Stimulated activated CD8-positive, alpha-beta memory T cell treated with anti-CD3 and anti-CD28 coated beads, Interleukin-15, amount 100 ng/mL, for 1 hour (primary cell): ENCODE measurements around the gene GNAO1.

Experiments used
- DNase-seq: peaks from one replicate; pipeline ENCODE4 v3.0.0-alpha.2; 2020; ENCODE audit warnings: low read depth

GNAO1 gene

GRCh38 chr16:56349711-56350161 is 158.4 kb downstream of the GNAO1 start:
- DNase-seq: no peak

DNA sequence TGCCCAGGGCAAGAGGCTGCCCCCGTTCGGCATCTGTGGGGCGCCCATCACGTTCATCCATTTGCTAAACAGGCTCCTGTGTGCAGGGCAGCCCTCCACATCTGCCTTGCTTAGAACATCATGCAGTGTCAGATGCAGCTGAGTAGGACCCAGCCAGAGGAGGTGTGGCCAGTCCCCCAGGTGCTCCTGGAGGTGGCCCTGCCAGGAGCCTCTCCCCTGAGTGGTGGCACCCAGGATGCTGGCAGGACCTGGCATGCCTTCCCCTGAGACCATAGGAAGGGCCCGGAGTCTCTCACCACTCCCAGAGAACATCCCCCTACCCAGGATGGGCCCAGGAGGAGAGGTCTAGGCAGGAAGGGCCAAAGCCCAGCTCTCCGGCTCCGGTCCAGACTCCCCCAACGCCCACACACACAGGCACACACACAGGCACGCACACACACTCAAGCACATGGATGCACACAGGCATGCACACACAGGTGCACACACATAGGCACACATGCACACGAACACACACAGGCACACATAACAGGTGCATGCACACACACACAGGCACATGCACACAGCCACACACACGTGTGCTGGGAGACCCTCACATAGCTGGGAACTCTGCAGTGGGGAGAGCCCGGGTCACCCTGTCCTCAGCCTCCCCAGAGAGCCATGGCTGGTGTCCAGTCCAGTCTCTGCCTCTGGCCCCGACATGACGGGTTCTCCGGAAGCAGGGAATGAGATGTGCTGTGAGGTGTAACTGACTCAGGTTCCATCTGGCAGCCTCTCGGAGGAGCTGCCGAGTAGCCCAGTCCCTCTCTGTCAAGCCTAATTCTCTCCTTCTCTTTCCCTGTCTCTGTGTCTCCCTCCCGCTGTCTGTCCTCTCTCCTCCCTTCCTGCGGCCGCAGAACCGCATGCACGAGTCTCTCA is 159.5 kb downstream of the GNAO1 start:
- no peak for DNase-seq

- DNase-seq: no peak
Observed at GRCh38 chr16:56351481-56351880, 160.2 kb downstream of the GNAO1 start.

GRCh38 chr16:56352351-56353053 is 161.2 kb downstream of the GNAO1 start:
- DNase-seq: no peak

DNA sequence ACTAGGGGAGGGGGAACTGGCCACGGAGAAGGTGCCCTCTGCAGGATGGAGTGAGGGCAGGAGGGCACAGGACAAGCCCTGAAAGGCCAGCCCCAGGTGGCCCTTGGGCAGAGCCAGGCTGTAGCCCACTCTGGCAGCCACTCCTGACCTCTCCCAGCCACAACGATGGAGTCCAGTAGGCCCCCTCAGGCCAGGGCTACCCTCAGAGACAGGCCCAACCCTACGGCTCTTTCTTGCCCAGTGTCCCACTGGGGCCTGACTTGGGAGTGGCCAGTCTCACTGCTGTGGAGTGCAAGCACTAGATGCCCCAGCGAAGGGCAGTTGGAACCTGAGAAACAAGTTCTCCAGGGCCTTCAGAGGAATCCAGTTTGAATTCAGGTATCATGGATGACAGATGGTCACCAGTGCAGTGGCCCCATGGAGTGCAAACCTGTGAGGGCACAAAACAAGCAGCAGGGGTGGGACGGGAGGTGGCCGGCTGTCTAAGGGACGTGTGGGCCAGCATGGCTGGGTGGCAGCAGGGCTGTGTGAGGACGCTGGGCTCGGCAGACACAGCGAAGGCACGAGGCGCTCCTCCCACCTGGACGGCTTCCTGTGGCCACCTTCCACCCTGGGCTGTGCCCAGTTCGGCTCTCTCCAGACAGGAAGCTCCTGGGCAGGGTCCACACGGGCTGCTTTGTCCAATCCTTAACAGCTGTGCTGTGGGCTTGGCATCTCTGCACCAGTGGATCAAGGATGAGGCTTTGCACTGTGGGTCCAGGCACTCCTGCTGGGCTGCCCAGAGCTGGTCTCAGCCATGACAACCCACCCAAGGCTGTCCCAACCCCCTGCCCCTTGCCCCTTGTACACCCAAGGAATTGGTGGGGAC is 162.0 kb downstream of the GNAO1 start:
- DNase-seq: no peak

DNA sequence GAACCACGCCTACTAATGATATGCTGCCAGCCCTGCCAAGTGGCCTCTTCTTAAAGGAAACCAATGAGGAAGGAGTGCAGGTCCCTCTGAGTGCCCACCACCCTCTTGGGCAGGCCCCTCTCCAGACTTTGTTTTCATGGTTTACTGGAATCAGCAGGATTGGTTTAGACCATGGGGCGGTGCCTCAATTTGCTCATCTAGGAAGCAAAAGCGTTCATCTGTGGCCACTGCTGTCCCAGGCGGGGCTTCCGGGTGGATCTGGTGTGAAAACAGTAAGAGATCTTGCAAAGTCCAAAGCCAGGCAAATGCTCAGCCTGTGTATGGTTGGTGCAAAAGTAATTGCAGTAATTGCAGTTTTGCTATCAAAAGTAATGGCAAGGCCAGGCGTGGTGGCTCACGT is 162.7 kb downstream of the GNAO1 start:
- DNase-seq: no peak

DNA sequence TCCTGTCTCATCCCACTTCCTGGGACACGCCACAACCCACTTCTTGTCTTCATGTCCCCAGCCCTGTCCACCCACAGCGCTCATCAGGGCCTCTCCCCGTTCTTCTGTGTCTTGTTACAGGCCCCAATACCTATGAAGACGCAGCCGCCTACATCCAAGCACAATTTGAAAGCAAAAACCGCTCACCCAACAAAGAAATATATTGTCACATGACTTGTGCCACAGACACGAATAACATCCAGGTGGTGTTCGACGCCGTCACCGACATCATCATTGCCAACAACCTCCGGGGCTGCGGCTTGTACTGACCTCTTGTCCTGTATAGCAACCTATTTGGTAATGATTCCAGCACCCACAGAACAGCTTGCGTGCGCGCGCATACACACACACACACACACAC is 163.5 kb downstream of the GNAO1 start:
- no peak for DNase-seq

DNA sequence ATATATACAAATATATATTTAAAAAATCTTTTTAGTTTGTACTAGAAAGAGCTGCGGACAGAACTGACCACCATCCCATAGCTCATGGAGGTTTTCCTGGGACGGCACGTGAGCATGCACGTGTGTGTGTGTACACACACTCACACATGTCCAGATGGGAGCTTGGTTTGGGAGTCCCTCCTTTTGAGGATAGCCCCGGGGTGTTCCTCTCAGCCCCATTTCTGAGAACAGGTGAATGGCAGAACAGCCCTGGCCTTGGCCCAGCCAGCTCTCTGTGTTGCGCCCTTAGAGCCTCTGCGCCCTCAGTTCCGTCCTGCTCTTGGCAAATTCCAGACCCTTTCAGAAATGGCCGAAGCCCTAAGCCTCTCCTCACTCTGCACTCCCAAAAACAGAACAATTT is 163.9 kb downstream of the GNAO1 start:
- no peak for DNase-seq

DNA sequence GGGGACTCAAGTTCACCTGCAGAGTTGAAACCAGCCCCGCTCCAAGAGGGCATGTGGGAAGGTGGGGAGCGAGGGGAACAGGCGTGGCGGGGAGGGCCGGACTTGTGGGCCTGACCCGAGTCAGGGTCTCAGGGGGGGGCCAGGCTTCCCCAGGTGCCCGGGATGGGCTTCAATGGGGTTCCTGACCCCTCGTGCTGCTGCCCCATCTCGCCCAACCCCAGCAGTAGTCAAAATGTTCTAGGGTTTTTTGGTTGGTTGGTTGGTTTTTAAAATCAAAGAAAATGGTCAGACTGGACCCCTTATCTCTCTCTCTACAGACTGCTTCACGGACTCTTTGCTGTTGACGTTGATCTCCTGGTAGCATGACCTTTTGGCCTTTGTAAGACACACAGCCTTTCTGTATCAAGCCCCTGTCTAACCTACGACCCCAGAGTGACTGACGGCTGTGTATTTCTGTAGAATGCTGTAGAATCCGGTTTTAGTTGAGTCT is 164.5 kb downstream of the GNAO1 start:
- no peak for DNase-seq

- peak; percentile 31 for DNase-seq
Observed at GRCh38 chr16:56356276-56357240, 165.3 kb downstream of the GNAO1 start.

GRCh38 chr16:56357241-56357764 is 166.0 kb downstream of the GNAO1 start:
- no peak for DNase-seq

- DNase-seq: no peak
Observed at GRCh38 chr16:56357765-56358322, 166.6 kb downstream of the GNAO1 start.

DNA sequence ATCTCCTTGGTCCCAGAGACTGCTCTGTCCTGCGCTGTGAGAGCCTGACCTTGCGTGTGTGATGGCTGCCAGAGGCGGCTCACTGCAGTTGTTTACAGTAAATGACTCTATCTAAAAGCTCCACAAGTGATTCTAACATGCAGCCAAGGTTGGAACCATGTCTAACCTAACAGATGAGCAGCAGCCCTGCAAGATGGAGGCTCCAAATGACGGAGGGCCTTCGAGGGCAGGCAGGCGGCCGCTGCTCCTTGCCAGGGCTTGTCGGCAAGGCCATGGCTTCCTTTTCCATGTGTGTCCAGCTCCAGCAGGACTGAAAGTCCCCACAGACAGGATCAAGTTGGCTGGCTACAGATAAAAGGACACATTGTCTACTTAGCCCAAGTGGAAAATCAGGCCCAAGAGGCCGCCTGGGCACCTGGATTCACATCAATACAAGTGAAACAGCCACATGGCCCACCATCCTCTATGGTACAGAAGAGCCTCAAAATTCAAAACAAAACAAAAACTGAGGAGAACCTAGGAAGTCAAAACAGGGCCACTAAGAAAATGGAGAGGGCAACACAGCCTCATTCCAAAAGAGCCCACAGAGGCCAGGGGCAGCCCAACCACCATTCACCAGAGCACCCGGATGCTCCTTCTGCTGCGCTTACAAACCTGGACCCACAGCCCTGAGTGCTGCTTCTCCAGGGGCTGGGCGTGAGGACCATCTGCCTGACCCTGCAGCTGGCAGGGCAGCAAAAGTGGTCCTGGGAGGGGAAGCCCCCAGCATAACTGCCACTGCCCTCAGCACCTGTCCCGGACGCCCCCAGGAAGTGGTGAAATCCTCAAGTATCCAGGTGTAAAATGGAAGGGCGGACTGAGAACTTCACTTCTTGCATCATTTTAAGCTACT is 169.1 kb downstream of the GNAO1 start:
- no peak for DNase-seq

DNA sequence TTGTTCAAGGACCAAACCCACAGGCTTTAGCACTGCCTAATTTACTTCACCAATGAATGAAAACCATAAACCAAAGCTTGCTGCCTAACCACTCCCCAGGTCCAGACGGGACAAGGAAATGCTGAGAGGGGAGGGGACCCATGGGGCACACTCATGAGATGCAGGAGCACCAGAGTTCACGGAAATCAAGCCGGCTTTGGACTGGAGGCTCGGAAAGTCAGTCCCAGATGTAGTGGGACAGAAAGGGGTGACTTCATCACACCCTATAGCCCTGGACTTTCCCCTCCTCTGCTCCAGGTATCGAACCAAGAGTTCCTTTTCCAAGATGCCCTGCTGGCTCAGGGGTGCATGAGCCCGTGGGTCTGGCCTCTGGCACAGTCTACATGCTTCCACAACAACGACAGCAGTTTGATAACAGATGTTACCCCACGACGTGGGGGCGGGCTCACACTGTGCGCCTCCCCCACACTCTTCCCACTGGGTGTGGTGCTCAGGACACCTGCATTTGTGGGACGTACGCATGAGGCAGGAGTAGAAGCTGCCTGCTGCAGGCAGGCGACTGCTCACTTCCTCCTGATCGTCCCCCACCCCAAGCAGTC is 170.9 kb downstream of the GNAO1 start:
- no peak for DNase-seq

GRCh38 chr16:56362706-56363105 is 171.4 kb downstream of the GNAO1 start:
- DNase-seq: no peak

DNA sequence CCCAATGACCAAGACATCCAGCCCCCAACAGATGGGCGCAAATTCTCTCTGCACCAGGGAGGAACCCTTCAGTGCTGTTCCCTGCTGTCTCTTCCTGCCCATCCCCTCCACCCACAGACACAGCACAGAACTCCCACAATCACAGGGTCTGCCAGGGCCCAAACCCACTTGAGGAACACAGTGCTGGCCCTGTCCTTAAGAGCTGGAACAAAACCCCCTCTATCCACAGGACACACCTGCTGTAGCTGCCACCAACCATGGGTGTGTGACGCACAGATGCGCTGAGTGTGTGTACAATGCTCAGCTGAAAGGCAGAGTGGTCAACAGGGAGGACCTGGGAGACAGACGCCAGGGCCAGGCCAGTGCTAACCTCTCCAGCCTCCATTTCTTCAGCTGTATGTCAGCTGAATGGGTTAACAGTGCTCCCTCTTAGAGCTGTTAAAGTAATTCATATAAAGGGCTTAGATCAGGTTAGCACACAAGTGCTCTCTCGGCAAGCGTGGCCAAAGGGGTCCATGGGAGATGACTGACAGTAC is 172.0 kb downstream of the GNAO1 start:
- no peak for DNase-seq

DNA sequence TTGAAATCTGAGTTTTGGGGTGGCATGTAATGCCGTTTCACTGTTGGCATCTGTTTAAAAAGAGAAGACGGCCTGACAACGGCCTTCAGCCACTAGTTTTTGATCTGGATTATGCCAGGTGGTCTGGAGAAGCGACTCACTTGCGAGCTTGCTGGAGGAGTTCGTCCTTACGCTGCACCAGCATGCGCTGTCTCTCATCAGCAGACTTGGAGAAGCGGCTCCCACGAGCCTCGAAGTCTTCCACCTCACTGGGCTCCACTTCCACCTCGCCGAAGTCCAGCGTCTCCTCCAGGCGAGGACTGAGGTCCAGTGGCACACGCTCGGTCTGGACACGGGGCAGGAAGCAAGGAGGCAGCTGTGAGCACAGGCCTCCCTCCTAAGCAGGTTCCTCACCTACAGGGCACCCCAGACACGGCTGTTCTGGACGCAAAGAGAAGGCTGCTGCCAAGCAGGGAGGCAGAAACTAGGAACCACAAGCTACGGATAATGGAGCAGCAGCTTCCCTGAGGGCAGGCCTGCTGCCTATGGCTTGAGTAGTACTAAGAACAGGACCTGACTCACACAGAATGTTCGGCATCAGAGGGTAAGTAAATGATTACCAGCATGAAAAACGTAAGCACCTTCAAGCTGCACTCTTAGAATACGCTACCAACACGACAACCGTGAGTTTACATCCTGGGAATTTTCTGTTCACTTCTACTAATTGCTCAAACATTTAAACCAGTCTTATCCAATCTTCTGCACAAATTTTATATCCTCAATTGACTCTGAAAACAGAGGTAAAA is 172.7 kb downstream of the GNAO1 start:
- no peak for DNase-seq

DNA sequence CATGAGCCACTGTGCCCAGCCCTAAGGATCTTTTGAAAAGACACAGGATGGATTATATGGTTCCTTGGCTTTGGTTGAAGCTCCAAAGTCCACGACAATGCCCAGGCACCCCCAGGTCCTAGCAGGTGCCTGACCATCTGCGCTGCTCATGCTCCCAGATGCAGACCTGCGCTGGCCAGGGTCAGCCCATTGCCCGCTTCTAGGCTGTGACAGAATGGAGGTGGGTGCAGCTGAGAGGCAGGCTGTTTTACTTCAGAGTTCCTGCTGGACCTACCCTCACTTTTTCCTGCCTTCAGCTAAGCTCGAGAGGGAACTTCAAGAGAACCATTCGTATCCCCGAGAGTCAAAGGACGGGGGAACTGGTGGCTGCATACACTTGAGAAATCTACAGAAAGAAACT is 173.6 kb downstream of the GNAO1 start:
- DNase-seq: no peak
